Activated CD4-positive, alpha-beta T cell treated with anti-CD3 and anti-CD28 coated beads, Interleukin-2, amount 10 ng/mL, durations not matched to agents 7 days and 5 days (primary cell): ENCODE measurements around the gene TRIML1. TPM values are rescaled to one million over a fixed set of nuclear protein-coding genes. Genes with fewer than 3 reads are reported as not detected.

ENCODE experiments used
- total RNA-seq, 2 experiments: library from RNA; stranded (reverse); gene quantifications; one replicate each; pipeline ENCODE4 v1.2.3, GENCODE V29; 2021

Gene TRIML1
- total RNA-seq, 2 experiments from 2014 or later = not detected

Other genes starting within 250 kb of the TRIML1 start
- gene ZFP42, start 143.7 kb upstream of the TRIML1 start, total RNA-seq = not detected
- not detected for gene TRIML2, start 29.8 kb upstream of the TRIML1 start, total RNA-seq